HepG2 (cell line): Measurements from ENCODE around the gene HES1. TPM values are rescaled to one million over a fixed set of nuclear protein-coding genes. Genes with fewer than 3 reads are reported as not detected.

ENCODE experiments used
- ATAC-seq: fragments of 200-7000 bp; cut with Tn5 transposase; 3 replicates; pipeline ENCODE4 v1.9.1; 2020; ENCODE audit warnings: mild to moderate bottlenecking, moderate library complexity
- BruUV-seq: library from RNA; stranded (reverse); fragments of 400-500 nt; replicated peaks from 2 replicates; lab custom pipeline; 2021; lab: Mats Ljungman, UMichigan
- CTCF ChIA-PET: fragments of 300-600 bp; formaldehyde crosslinking; extraction: SDS; loops from one replicate; lab custom pipeline; 2021; ENCODE audit warnings: low total read pairs, inconsistent platforms, low intra/inter-chr PET ratio; lab: Yijun Ruan, JAX
- POLR2A ChIA-PET: fragments of 350-600 bp; sonication (Branson Sonifier 250); formaldehyde crosslinking; loops from one replicate; lab custom pipeline; 2020; ENCODE audit warnings: antibody characterized with exemption, inconsistent platforms; lab: Yijun Ruan, JAX
- DNase-seq: peaks from one replicate; pipeline ENCODE4 v3.0.0-alpha.2; 2015; ENCODE audit warnings: low spot score
- FAIRE-seq: peaks from 3 replicates; lab custom pipeline; 2011; peaks lifted over from hg19 to GRCh38; lab: Jason Lieb, UNC
- H2AFZ ChIP-seq: one replicate; pipeline ENCODE4 v1.6.1; 2011; ENCODE audit warnings: low read length, inconsistent platforms
- H3K27ac ChIP-seq: fragments of 300-600 bp; 3 replicates; pipeline ENCODE4 v1.8.0; 2011; ENCODE audit warnings: mixed run types, mild to moderate bottlenecking, mixed read lengths, low read length, inconsistent platforms; ENCODE audit not compliant: insufficient read depth; ENCODE audit errors: extremely low read length
- H3K27me3 ChIP-seq, 2 experiments: fragments of 200-600 bp in 1 of 2; 2 replicates in 1 of 2; 3 replicates in 1 of 2; pipeline versions ENCODE4 v1.6.0 to v1.8.0; 2011; ENCODE audit warnings: low read length in 2 of 2, mild to moderate bottlenecking in 2 of 2, moderate library complexity in 2 of 2, inconsistent platforms in 1 of 2; ENCODE audit not compliant: insufficient read depth in 2 of 2, control insufficient read depth in 1 of 2
- H3K36me3 ChIP-seq, 2 experiments: fragments of 200-600 bp in 1 of 2; replicated peaks in 1 of 2; 2 replicates in 1 of 2; 3 replicates in 1 of 2; pipeline versions ENCODE4 v1.5.1 to v1.8.0; 2011; ENCODE audit warnings: low read length in 2 of 2, inconsistent platforms in 1 of 2; ENCODE audit not compliant: insufficient read depth in 2 of 2, control insufficient read depth in 1 of 2
- H3K4me1 ChIP-seq: 2 replicates; pipeline ENCODE4 v1.5.1; 2012; ENCODE audit warnings: low read length, inconsistent platforms; ENCODE audit not compliant: insufficient read depth
- H3K4me2 ChIP-seq: 2 replicates; pipeline ENCODE4 v1.6.0; 2011; ENCODE audit warnings: low read depth, low read length, inconsistent platforms
- H3K4me3 ChIP-seq, 3 experiments: fragments of 200-600 bp in 1 of 3; sonication (generic), shearing (Covaris generic) in 1 of 3; replicated peaks in 1 of 3; 2 replicates each; pipeline ENCODE4 v1.5.1; 2011 to 2016; ENCODE audit warnings: low read length in 3 of 3, inconsistent platforms in 2 of 3, low read depth in 2 of 3, mild to moderate bottlenecking in 2 of 3, control low read depth in 1 of 3, mixed read lengths in 1 of 3; ENCODE audit not compliant: insufficient read depth in 1 of 3
- H3K79me2 ChIP-seq: one replicate; pipeline ENCODE4 v1.6.1; 2011; ENCODE audit warnings: low read length, inconsistent platforms; ENCODE audit not compliant: insufficient read depth
- H3K9ac ChIP-seq: 2 replicates; pipeline ENCODE4 v1.6.0; 2011; ENCODE audit warnings: mild to moderate bottlenecking, low read depth, low read length, inconsistent platforms; ENCODE audit not compliant: insufficient read depth
- H3K9me3 ChIP-seq: 2 replicates; pipeline ENCODE4 v1.5.1; 2012; ENCODE audit warnings: mild to moderate bottlenecking, low read length
- H4K20me1 ChIP-seq: 2 replicates; pipeline ENCODE4 v1.6.0; 2011; ENCODE audit warnings: inconsistent platforms, mild to moderate bottlenecking, low read length, moderate library complexity; ENCODE audit not compliant: insufficient read depth
- ATF7 ChIP-seq, 2 experiments: fragments of 450-650 bp in 1 of 2; sonication (generic) in 1 of 2; formaldehyde crosslinking in 1 of 2; IDR thresholded peaks; 2 replicates each; pipeline versions ENCODE4 v1.4.0 to v1.6.1; 2016 to 2020; ENCODE audit warnings: antibody characterized with exemption in 1 of 2, mild to moderate bottlenecking in 1 of 2, missing genetic modification reagents in 1 of 2
- MBNL3 ChIP-seq: fragments of 250-450 bp; sonication (Bioruptor Pico); conservative IDR thresholded peaks from 2 replicates; pipeline ENCODE4 v1.8.0; 2022; ENCODE audit warnings: mild to moderate bottlenecking, inconsistent platforms
- MIER2 ChIP-seq: IDR thresholded peaks from 2 replicates; pipeline ENCODE4 v1.6.1; 2016; ENCODE audit warnings: missing biosample characterization, missing genetic modification reagents
- NONO ChIP-seq, 2 experiments: fragments of 450-650 bp in 1 of 2; sonication (generic) in 1 of 2; formaldehyde crosslinking in 1 of 2; IDR thresholded peaks in 1 of 2; conservative IDR thresholded peaks in 1 of 2; 2 replicates each; pipeline versions ENCODE4 v1.6.1 to v1.8.0; 2017 to 2022; ENCODE audit warnings: mild to moderate bottlenecking in 1 of 2, missing genetic modification reagents in 1 of 2, moderate library complexity in 1 of 2
- RERE ChIP-seq: IDR thresholded peaks from 2 replicates; pipeline ENCODE4 v1.6.1; 2016; ENCODE audit warnings: low read depth, missing genetic modification reagents, missing compliant biosample characterization
- ZBTB26 ChIP-seq: IDR thresholded peaks from 2 replicates; pipeline ENCODE4 v1.6.1; 2016; ENCODE audit warnings: missing compliant biosample characterization, missing genetic modification reagents, borderline replicate concordance
- ZNF552 ChIP-seq: sonication (generic); formaldehyde crosslinking; IDR thresholded peaks from 2 replicates; pipeline ENCODE4 v1.9.0; 2022; ENCODE audit warnings: missing genetic modification reagents, mild to moderate bottlenecking, borderline replicate concordance
- ZNF619 ChIP-seq: sonication (generic); formaldehyde crosslinking; IDR thresholded peaks from 2 replicates; pipeline ENCODE4 v1.4.0; 2020; ENCODE audit warnings: mild to moderate bottlenecking, missing genetic modification reagents
- ZNF691 ChIP-seq: sonication (generic); formaldehyde crosslinking; IDR thresholded peaks from 2 replicates; pipeline ENCODE4 v1.4.0; 2020; ENCODE audit warnings: missing genetic modification reagents, low read depth, mild to moderate bottlenecking, borderline replicate concordance
- WGBS: methylation state at CpG from one replicate; pipeline ENCODE4 v1.1.6; 2017; ENCODE audit warnings: low lambda C conversion rate; 5-methylcytosine and 5-hydroxymethylcytosine counted together
- in situ Hi-C: cut with HindIII; loops from 2 replicates; pipeline ENCODE4 v1.10.0; 2017; ENCODE audit warnings: low pct_unique_long_range_greater_than_20kb; ENCODE audit not compliant: extremely low pct_ligation_motif_present
- intact Hi-C: fragments of 100-400 bp; cut with micrococcal nuclease; formaldehyde crosslinking; loops from one replicate; pipeline ENCODE4 v1.10.0; 2022; ENCODE audit not compliant: unreplicated experiment
- polyA plus RNA-seq, 8 experiments: library from polyadenylated mRNA; depleted of rRNA in 3 of 8; stranded (reverse) in 7 of 8; unstranded in 1 of 8; fragments of >200 nt; fragmentation: Illumina TruSeq in 4 of 8; extraction: Trizol in 4 of 8; gene quantifications; 2 replicates each; pipeline versions ENCODE4 v1.2.1 to v1.2.3, GENCODE V29; 2011 to 2016; ENCODE audit warnings: low read depth in 4 of 8, missing spikeins in 1 of 8, mixed read lengths in 1 of 8; ENCODE audit not compliant: insufficient read depth in 1 of 8
- total RNA-seq, 5 experiments: library from RNA; depleted of rRNA; stranded (reverse); fragments of >200 nt; fragmentation: Illumina TruSeq; extraction: Trizol; gene quantifications; 2 replicates each; pipeline ENCODE4 v1.2.3, GENCODE V29; 2016; ENCODE audit warnings: low read depth in 1 of 5

Gene HES1
- total and polyA plus RNA-seq, 2 of the 13 experiments (the other 11 are each of a cell fraction or from before 2014, with no cell fraction given), result 15.4 to 19.8 TPM

- H3K27me3 ChIP-seq, result peaks cover 0 to 25% of the 10 kb centered on the region in 2 experiments; a peak in 2 of 5 replicates
- H3K79me2 ChIP-seq, result no peaks in the 10 kb centered on the region
- H2AFZ ChIP-seq, result no peak overlapping the region
- in situ Hi-C loops (loop anchor here (10.0 kb wide), 1 partner anchor 147 kb away; no protein-coding TSS in a partner anchor), intact Hi-C loops (no loop called here)
- ATAC-seq (no peak), DNase-seq (no peak), FAIRE-seq (no peak)
- no peak overlapping the region for H3K9ac ChIP-seq
- H3K4me1 ChIP-seq, result peaks cover 50% of the 10 kb centered on the region
- ChIA-PET POLR2A (no interaction called here), CTCF (no interaction called here)
- no peak overlapping the region for H3K4me2 ChIP-seq
- 57% methylated on average over 5 of the region's 5 CpGs for WGBS
- H3K36me3 ChIP-seq, result no peaks in the 10 kb centered on the region
- H3K4me3 ChIP-seq, result no peak overlapping the region
- TF ChIP-seq ZBTB26 (CRISPR knock-in tag) (no peak), ZNF691 (CRISPR knock-in tag) (no peak), MIER2 (CRISPR knock-in tag) (no peak), MBNL3 (CRISPR knock-in tag) (no peak), NONO (IDR thresholded peaks at IDR 0.05) (no peak), NONO (CRISPR knock-in tag; conservative IDR thresholded peaks at IDR 0.05) (no peak), ATF7 (IDR thresholded peaks at IDR 0.05) (peak; percentile 83), ATF7 (CRISPR knock-in tag; IDR thresholded peaks at IDR 0.05) (no peak), ZNF619 (CRISPR knock-in tag) (no peak), ZNF552 (CRISPR knock-in tag) (no peak), RERE (CRISPR knock-in tag) (no peak)
- H3K9me3 ChIP-seq, result no peaks in the 10 kb centered on the region
- BruUV-seq, result no TSS peak
- H4K20me1 ChIP-seq, result no peaks in the 10 kb centered on the region
- H3K27ac ChIP-seq, result no peak overlapping the region
Measured at GRCh38 chr3:194167480-194168282, 31.7 kb downstream of the HES1 start.
